Measurements from ENCODE around the gene AGMO.

GRCh38 chr7:15600298-15600697 lies 38.5 kb upstream of the AGMO start:
- TF ChIP-seq CTCF (IDR thresholded peaks at IDR 0.05; ENCODE audit: poor library complexity, severe bottlenecking): no peak
- no peak for TF ChIP-seq POLR2AphosphoS5 (IDR thresholded peaks at IDR 0.05)
- no peak for TF ChIP-seq REST (IDR thresholded peaks at IDR 0.05; ENCODE audit: borderline replicate concordance)
- TF ChIP-seq RAD21 (conservative IDR thresholded peaks at IDR 0.05): no peak
- TF ChIP-seq TAF1 (IDR thresholded peaks at IDR 0.05; ENCODE audit: low read depth): no peak
- TF ChIP-seq EP300 (conservative IDR thresholded peaks at IDR 0.05; ENCODE audit: poor library complexity, severe bottlenecking): no peak
- no peak for TF ChIP-seq EZH2 (IDR thresholded peaks at IDR 0.05; ENCODE audit: borderline replicate concordance, insufficient read depth, low read length, poor library complexity, severe bottlenecking)

All from neural cell (in vitro differentiated cells).